Urinary bladder (tissue), 4 donors: ENCODE data around the gene GRB14. TPM values are rescaled to one million over a fixed set of nuclear protein-coding genes. Genes with fewer than 3 reads are reported as not detected.
"Not testable (repeated sequence)": the region's sequence is repeated elsewhere in the genome, so short reads cannot be mapped to it uniquely, and the experiment has no call there.

ENCODE experiments used
- DNase-seq: peaks from one replicate; pipeline ENCODE4 v3.0.0-alpha.2; 2015; ENCODE audit errors: extremely low spot score
- H3K27ac ChIP-seq: one replicate; pipeline ENCODE4 v1.5.1; 2013; ENCODE audit warnings: low read depth, mild to moderate bottlenecking, moderate library complexity
- H3K36me3 ChIP-seq: one replicate; pipeline ENCODE4 v1.6.1; 2013; ENCODE audit warnings: mild to moderate bottlenecking, moderate library complexity; ENCODE audit not compliant: insufficient read depth
- H3K4me1 ChIP-seq: one replicate; pipeline ENCODE4 v1.6.1; 2013; ENCODE audit warnings: mild to moderate bottlenecking, moderate library complexity; ENCODE audit not compliant: insufficient read depth
- H3K4me3 ChIP-seq: one replicate; pipeline ENCODE4 v1.5.1; 2013; ENCODE audit warnings: low read depth, low read length
- WGBS: extraction: QIAGEN DNeasy Blood & Tissue Kit; methylation state at CpG from one replicate; pipeline ENCODE4 v1.1.7; 2013; 5-methylcytosine and 5-hydroxymethylcytosine counted together
- polyA plus RNA-seq: library from polyadenylated mRNA; stranded (reverse); fragments of 200-250 nt; gene quantifications from one replicate; pipeline ENCODE4 v1.2.3, GENCODE V29; 2013
- total RNA-seq: library from RNA; depleted of rRNA; stranded (reverse); fragments of >200 nt; gene quantifications from one replicate; pipeline ENCODE4 v1.2.3, GENCODE V29; 2014
- donor health status: healthy with polysubstance abuse.
- donor health status: healthy.

The GRB14 gene
- total and polyA plus RNA-seq, 2 donors = 0.95 to 5.8 TPM

- Histone ChIP-seq H3K4me1 (no peaks in the 10 kb centered on the region), H3K27ac (no peak overlapping the region), H3K4me3 (no peak overlapping the region), H3K36me3 (no peaks in the 10 kb centered on the region)
- WGBS = 89% methylated on average over 2 of the region's 2 CpGs
- no peak for DNase-seq
Observed at GRCh38 chr2:164642268-164642667, 21.0 kb upstream of the GRB14 start.

GRCh38 chr2:164628319-164628718 is 7.0 kb upstream of the GRB14 start:
- H3K4me3 ChIP-seq, DNase-seq, H3K36me3 ChIP-seq, H3K27ac ChIP-seq, H3K4me1 ChIP-seq: not testable (repeated sequence)
- WGBS = 77% methylated on average over 3 of the region's 3 CpGs

GRCh38 chr2:164625378-164625971 is 4.2 kb upstream of the GRB14 start:
- Histone ChIP-seq H3K27ac (no peak overlapping the region), H3K4me1 (peaks cover 2% of the 10 kb centered on the region), H3K36me3 (no peaks in the 10 kb centered on the region), H3K4me3 (no peak overlapping the region)
- 96% methylated on average over 3 of the region's 3 CpGs for WGBS
- DNase-seq = no peak

GRCh38 chr2:164624316-164624715 is 3.0 kb upstream of the GRB14 start:
- no peak overlapping the region for H3K27ac ChIP-seq
- no peaks in the 10 kb centered on the region for H3K36me3 ChIP-seq
- no peak for DNase-seq
- H3K4me1 ChIP-seq = peaks cover 2% of the 10 kb centered on the region
- WGBS = 70% methylated on average over 2 of the region's 2 CpGs
- no peak overlapping the region for H3K4me3 ChIP-seq

GRCh38 chr2:164622338-164623106 is 1.2 kb upstream of the GRB14 start:
- no peak for DNase-seq
- H3K27ac ChIP-seq = no peak overlapping the region
- WGBS = 86% methylated on average over 12 of the region's 12 CpGs
- H3K4me3 ChIP-seq = no peak overlapping the region
- H3K36me3 ChIP-seq = no peaks in the 10 kb centered on the region
- peaks cover 2% of the 10 kb centered on the region for H3K4me1 ChIP-seq

- Histone ChIP-seq H3K4me1 (peaks cover 2% of the 10 kb centered on the region), H3K27ac (no peak overlapping the region), H3K4me3 (peak overlapping the region; percentile 57), H3K36me3 (no peaks in the 10 kb centered on the region)
- WGBS = 5% methylated on average over 13 of the region's 13 CpGs
- no peak for DNase-seq
Observed at GRCh38 chr2:164621764-164622105, 453 bp upstream of the GRB14 start.

GRCh38 chr2:164620457-164620856 is 825 bp downstream of the GRB14 start:
- DNase-seq = no peak
- Histone ChIP-seq H3K36me3 (no peaks in the 10 kb centered on the region), H3K4me3 (peak overlapping the region; percentile 57), H3K27ac (no peak overlapping the region), H3K4me1 (peaks cover 2% of the 10 kb centered on the region)
- 18% methylated on average over 7 of the region's 7 CpGs for WGBS

- no peak for DNase-seq
- Histone ChIP-seq H3K4me1 (peaks cover 2% of the 10 kb centered on the region), H3K4me3 (no peak overlapping the region), H3K27ac (no peak overlapping the region), H3K36me3 (no peaks in the 10 kb centered on the region)
- 86% methylated on average over 2 of the region's 2 CpGs for WGBS
Observed at GRCh38 chr2:164617466-164617865, 3.8 kb downstream of the GRB14 start.

- DNase-seq = no peak
- 90% methylated on average over 1 of the region's 1 CpG for WGBS
Observed at GRCh38 chr2:164613321-164613982, 7.8 kb downstream of the GRB14 start.

GRCh38 chr2:164609790-164610189 is 11.5 kb downstream of the GRB14 start:
- DNase-seq = no peak
- 91% methylated on average over 1 of the region's 1 CpG for WGBS
- Histone ChIP-seq H3K36me3 (no peaks in the 10 kb centered on the region), H3K4me1 (no peaks in the 10 kb centered on the region), H3K27ac (no peak overlapping the region), H3K4me3 (no peak overlapping the region)

More at GRCh38 chr2:164613321-164613982, 7.8 kb downstream of the GRB14 start:
- Histone ChIP-seq H3K4me3 (no peak overlapping the region), H3K36me3 (no peaks in the 10 kb centered on the region), H3K4me1 (no peaks in the 10 kb centered on the region), H3K27ac (no peak overlapping the region)

- no peaks in the 10 kb centered on the region for H3K4me1 ChIP-seq
- no peak overlapping the region for H3K4me3 ChIP-seq
- DNase-seq = no peak
- no peak overlapping the region for H3K27ac ChIP-seq
- H3K36me3 ChIP-seq = no peaks in the 10 kb centered on the region
- WGBS = 45% methylated on average over 2 of the region's 2 CpGs
Observed at GRCh38 chr2:164606557-164606956, 14.7 kb downstream of the GRB14 start.

GRCh38 chr2:164605295-164605694 is 16.0 kb downstream of the GRB14 start:
- H3K4me3 ChIP-seq = no peak overlapping the region
- H3K36me3 ChIP-seq = no peaks in the 10 kb centered on the region
- DNase-seq = no peak
- whole genome bisulfite sequencing = 94% methylated on average over 2 of the region's 2 CpGs
- H3K27ac ChIP-seq = no peak overlapping the region
- H3K4me1 ChIP-seq = no peaks in the 10 kb centered on the region

GRCh38 chr2:164600763-164601162 is 20.5 kb downstream of the GRB14 start:
- no peak for DNase-seq
- WGBS = 27% methylated on average over 1 of the region's 1 CpG
- Histone ChIP-seq H3K4me3 (no peak overlapping the region), H3K27ac (no peak overlapping the region), H3K36me3 (no peaks in the 10 kb centered on the region), H3K4me1 (no peaks in the 10 kb centered on the region)

GRCh38 chr2:164599954-164600589 is 21.2 kb downstream of the GRB14 start:
- Histone ChIP-seq H3K36me3 (no peaks in the 10 kb centered on the region), H3K4me1 (no peaks in the 10 kb centered on the region), H3K4me3 (no peak overlapping the region), H3K27ac (no peak overlapping the region)
- WGBS = 51% methylated on average over 3 of the region's 3 CpGs
- DNase-seq = no peak
